Measurements from ENCODE around the gene ZDHHC24.

Gene ZDHHC24

GRCh38 chr11:66473608-66474515 lies 72.0 kb downstream of the ZDHHC24 start:
- TF ChIP-seq EZH2 (optimal IDR thresholded peaks at IDR 0.05; ENCODE audit: low read depth, low read length) (no peak), EZH2phosphoT487 (IDR thresholded peaks at IDR 0.05; ENCODE audit: low read length) (no peak), CTCF (IDR thresholded peaks at IDR 0.05; ENCODE audit: low read length) (no peak)
- DNase-seq: no peak
- Histone ChIP-seq H3K4me3 (ENCODE audit: low read length) (no peak overlapping the region), H3K4me2 (ENCODE audit: low read depth, low read length) (no peak overlapping the region), H3K9me2 (replicated peaks; ENCODE audit: insufficient read depth, low read length) (no peaks in the 10 kb centered on the region), H3K27me3 (replicated peaks; ENCODE audit: insufficient read depth, low read length) (no peaks in the 10 kb centered on the region), H2AFZ (ENCODE audit: low read length) (no peak overlapping the region), H3K79me2 (ENCODE audit: low read length) (0 out of 2 replicates have a peak, but pooled peaks cover 4% of the 10 kb centered on the region), H3F3A (ENCODE audit: insufficient read depth, low read length) (no peaks in the 10 kb centered on the region), H3K9me3 (replicated peaks; ENCODE audit: insufficient read depth, low read length) (no peaks in the 10 kb centered on the region), H3K27ac (ENCODE audit: low read length) (no peak overlapping the region), H3K9ac (ENCODE audit: low read length) (no peak overlapping the region), H3K4me1 (ENCODE audit: low read length) (no peaks in the 10 kb centered on the region), H4K20me1 (ENCODE audit: insufficient read depth, low read length) (0 out of 2 replicates have a peak, but pooled peaks cover 3% of the 10 kb centered on the region), H3K36me3 (replicated peaks; ENCODE audit: insufficient read depth, low read length) (no peaks in the 10 kb centered on the region)

- Histone ChIP-seq H3K27me3 (replicated peaks; ENCODE audit: insufficient read depth, low read length) (no peaks in the 10 kb centered on the region), H4K20me1 (ENCODE audit: insufficient read depth, low read length) (no peaks in the 10 kb centered on the region), H3K27ac (ENCODE audit: low read length) (no peak overlapping the region), H3K9me3 (replicated peaks; ENCODE audit: insufficient read depth, low read length) (no peaks in the 10 kb centered on the region), H3K4me3 (ENCODE audit: low read length) (no peak overlapping the region), H2AFZ (ENCODE audit: low read length) (no peak overlapping the region), H3K9me2 (replicated peaks; ENCODE audit: insufficient read depth, low read length) (no peaks in the 10 kb centered on the region), H3K4me1 (ENCODE audit: low read length) (no peaks in the 10 kb centered on the region), H3K9ac (ENCODE audit: low read length) (no peak overlapping the region), H3K4me2 (ENCODE audit: low read depth, low read length) (no peak overlapping the region), H3F3A (ENCODE audit: insufficient read depth, low read length) (no peaks in the 10 kb centered on the region), H3K36me3 (replicated peaks; ENCODE audit: insufficient read depth, low read length) (no peaks in the 10 kb centered on the region), H3K79me2 (ENCODE audit: low read length) (no peaks in the 10 kb centered on the region; the same call in 1 of the 2 replicates)
- TF ChIP-seq CTCF (IDR thresholded peaks at IDR 0.05; ENCODE audit: low read length) (no peak), EZH2phosphoT487 (IDR thresholded peaks at IDR 0.05; ENCODE audit: low read length) (no peak), EZH2 (optimal IDR thresholded peaks at IDR 0.05; ENCODE audit: low read depth, low read length) (no peak)
- DNase-seq: no peak
Measured at GRCh38 chr11:66473167-66473566, 72.7 kb downstream of the ZDHHC24 start.

GRCh38 chr11:66472054-66472453 lies 73.8 kb downstream of the ZDHHC24 start:
- Histone ChIP-seq H3K9ac (ENCODE audit: low read length) (no peak overlapping the region), H2AFZ (ENCODE audit: low read length) (no peak overlapping the region), H3K4me1 (ENCODE audit: low read length) (peaks cover 6% of the 10 kb centered on the region; the same call in 1 of the 2 replicates), H3K27ac (ENCODE audit: low read length) (no peak overlapping the region), H3K4me2 (ENCODE audit: low read depth, low read length) (no peak overlapping the region), H3K27me3 (replicated peaks; ENCODE audit: insufficient read depth, low read length) (no peaks in the 10 kb centered on the region), H3K36me3 (replicated peaks; ENCODE audit: insufficient read depth, low read length) (no peaks in the 10 kb centered on the region), H4K20me1 (ENCODE audit: insufficient read depth, low read length) (no peaks in the 10 kb centered on the region), H3K79me2 (ENCODE audit: low read length) (peaks cover 5% of the 10 kb centered on the region; the same call in 1 of the 2 replicates), H3K9me3 (replicated peaks; ENCODE audit: insufficient read depth, low read length) (no peaks in the 10 kb centered on the region), H3K9me2 (replicated peaks; ENCODE audit: insufficient read depth, low read length) (no peaks in the 10 kb centered on the region), H3K4me3 (ENCODE audit: low read length) (no peak overlapping the region), H3F3A (ENCODE audit: insufficient read depth, low read length) (no peaks in the 10 kb centered on the region)
- no peak for TF ChIP-seq CTCF (IDR thresholded peaks at IDR 0.05; ENCODE audit: low read length)
- no peak for TF ChIP-seq EZH2 (optimal IDR thresholded peaks at IDR 0.05; ENCODE audit: low read depth, low read length)
- TF ChIP-seq EZH2phosphoT487 (IDR thresholded peaks at IDR 0.05; ENCODE audit: low read length): no peak
- DNase-seq: no peak
